HG02970 (cell line): ENCODE data around the gene JCAD.
"Not testable (repeated sequence)": the region's sequence is repeated elsewhere in the genome, so short reads cannot be mapped to it uniquely, and the experiment has no call there.

Source experiments
- ATAC-seq: cut with Tn5 transposase; IDR thresholded peaks from one replicate; pipeline ENCODE4 v1.9.1; 2021; ENCODE audit warnings: mild to moderate bottlenecking, moderate library complexity, moderate number of reproducible peaks; ENCODE audit not compliant: unreplicated experiment, low FRiP score

The JCAD gene

GRCh38 chr10:30059209-30060107, at the start of gene JCAD:
JCAD (minus strand) TSS chr10:30059586; CDS start chr10:30047812, 11,774 bp downstream.
- ATAC-seq = peak; percentile 74

GRCh38 chr10:30106987-30107386, 47.6 kb upstream of the JCAD start:
- ATAC-seq = no peak

GRCh38 chr10:30103595-30104320, 44.4 kb upstream of the JCAD start:
- no peak for ATAC-seq

- ATAC-seq = not testable (repeated sequence)
Observed at GRCh38 chr10:30099706-30100105, 40.3 kb upstream of the JCAD start.

GRCh38 chr10:30099101-30099500, 39.7 kb upstream of the JCAD start:
- ATAC-seq = no peak

- no peak for ATAC-seq
Observed at GRCh38 chr10:30098629-30099028, 39.2 kb upstream of the JCAD start.

- no peak for ATAC-seq
Observed at GRCh38 chr10:30096564-30096963, 37.2 kb upstream of the JCAD start.

- ATAC-seq = no peak
Observed at GRCh38 chr10:30095631-30096422, 36.4 kb upstream of the JCAD start.

- ATAC-seq = no peak
Observed at GRCh38 chr10:30094601-30095000, 35.2 kb upstream of the JCAD start.

GRCh38 chr10:30093303-30093950, 34.0 kb upstream of the JCAD start:
- no peak for ATAC-seq

- no peak for ATAC-seq
Observed at GRCh38 chr10:30092151-30092790, 32.9 kb upstream of the JCAD start.

GRCh38 chr10:30091136-30091535, 31.8 kb upstream of the JCAD start:
- ATAC-seq = no peak

GRCh38 chr10:30088178-30088577, 28.8 kb upstream of the JCAD start:
- no peak for ATAC-seq

- no peak for ATAC-seq
Observed at GRCh38 chr10:30083934-30084333, 24.5 kb upstream of the JCAD start.

- no peak for ATAC-seq
Observed at GRCh38 chr10:30081182-30081581, 21.8 kb upstream of the JCAD start.

GRCh38 chr10:30080161-30080560, 20.8 kb upstream of the JCAD start:
- ATAC-seq = no peak

- ATAC-seq = no peak
Observed at GRCh38 chr10:30079408-30079807, 20.0 kb upstream of the JCAD start.

- no peak for ATAC-seq
Observed at GRCh38 chr10:30075481-30075880, 16.1 kb upstream of the JCAD start.

GRCh38 chr10:30074933-30075332, 15.5 kb upstream of the JCAD start:
- no peak for ATAC-seq

- no peak for ATAC-seq
Observed at GRCh38 chr10:30074090-30074489, 14.7 kb upstream of the JCAD start.
